K562 (cell line): ENCODE measurements around the gene GKAP1. TPM values are rescaled to one million over a fixed set of nuclear protein-coding genes. Genes with fewer than 3 reads are reported as not detected.

ENCODE experiments used
- AFF1 ChIP-seq, 2 experiments: fragments of 450-650 bp; IDR thresholded peaks; 2 replicates each; pipeline ENCODE4 v1.6.1; 2018; ENCODE audit warnings: mild to moderate bottlenecking in 2 of 2, low read depth in 1 of 2; ENCODE audit not compliant: partially characterized antibody in 2 of 2
- ARHGAP35 ChIP-seq: fragments of 450-650 bp; IDR thresholded peaks from 2 replicates; pipeline ENCODE4 v1.6.1; 2018; ENCODE audit not compliant: partially characterized antibody
- ATF6 ChIP-seq: sonication (generic); formaldehyde crosslinking; IDR thresholded peaks from 2 replicates; pipeline ENCODE4 v1.4.0; 2020; ENCODE audit warnings: mild to moderate bottlenecking, missing genetic modification reagents
- CBX3 ChIP-seq, 2 experiments: IDR thresholded peaks; 1 replicate in 1 of 2; 2 replicates in 1 of 2; pipeline ENCODE4 v1.6.1; 2012; ENCODE audit warnings: inconsistent platforms in 2 of 2, low read length in 2 of 2, borderline replicate concordance in 1 of 2, control low read depth in 1 of 2
- CXXC5 ChIP-seq: fragments of 250-450 bp; sonication (Bioruptor Pico); IDR thresholded peaks from 2 replicates; pipeline ENCODE4 v1.8.0; 2022; ENCODE audit warnings: inconsistent platforms, mild to moderate bottlenecking, moderate library complexity
- E2F1 ChIP-seq: sonication (generic); formaldehyde crosslinking; IDR thresholded peaks from 2 replicates; pipeline ENCODE4 v1.8.1; 2023; ENCODE audit warnings: mild to moderate bottlenecking, missing genetic modification reagents, moderate library complexity
- GMEB1 ChIP-seq: fragments of 250-450 bp; sonication (Bioruptor Pico); IDR thresholded peaks from 2 replicates; pipeline ENCODE4 v1.4.0; 2020; ENCODE audit warnings: mild to moderate bottlenecking
- MAFG ChIP-seq: fragments of 450-650 bp; conservative IDR thresholded peaks from 2 replicates; pipeline ENCODE4 v1.6.1; 2016; ENCODE audit warnings: missing genetic modification characterization, missing compliant biosample characterization
- NFRKB ChIP-seq: fragments of 450-650 bp; IDR thresholded peaks from 2 replicates; pipeline ENCODE4 v1.6.1; 2016; ENCODE audit warnings: low read depth
- PCBP1 ChIP-seq: fragments of 200-400 bp; formaldehyde crosslinking; IDR thresholded peaks from 2 replicates; pipeline ENCODE4 v1.6.1; 2018; ENCODE audit warnings: mild to moderate bottlenecking, low read depth, low read length; ENCODE audit not compliant: poor library complexity, severe bottlenecking
- ZBTB34 ChIP-seq: fragments of 250-450 bp; sonication (Bioruptor Pico); IDR thresholded peaks from 2 replicates; pipeline ENCODE4 v1.8.0; 2021; ENCODE audit warnings: mild to moderate bottlenecking, moderate library complexity
- ZNF316 ChIP-seq: fragments of 450-650 bp; IDR thresholded peaks from 2 replicates; pipeline ENCODE4 v1.6.1; 2016
- ZNF589 ChIP-seq: fragments of 200-800 bp; sonication (Bioruptor generic); IDR thresholded peaks from 2 replicates; pipeline ENCODE4 v1.6.1; 2016; ENCODE audit warnings: low read depth, missing genetic modification characterization, missing compliant biosample characterization
- polyA plus RNA-seq, 8 experiments: library from polyadenylated mRNA; depleted of rRNA in 4 of 8; stranded (reverse) in 5 of 8; unstranded in 3 of 8; fragments of >200 nt; fragmentation: Nextera tagmentation in 2 of 8; fragmentation: Illumina TruSeq in 1 of 8; extraction: Ambion mirVana in 2 of 8; extraction: Trizol in 1 of 8; gene quantifications; 2 replicates each; pipeline versions ENCODE4 v1.2.1 to v1.2.3, GENCODE V29; 2011 to 2014; ENCODE audit warnings: inconsistent platforms in 1 of 8, missing spikeins in 1 of 8
- total RNA-seq, 7 experiments: library from RNA; depleted of rRNA in 6 of 7; stranded (reverse); fragments of >200 nt in 6 of 7; fragmentation: Illumina TruSeq in 2 of 7; extraction: Trizol in 2 of 7; gene quantifications; 2 replicates each; pipeline versions ENCODE4 v1.2.1 to v1.2.3, GENCODE V29; 2011 to 2021; ENCODE audit warnings: low replicate concordance in 1 of 7
- TF ChIP-seq, protein P1 (sequence below): sonication (generic); formaldehyde crosslinking; IDR thresholded peaks from 2 replicates; pipeline ENCODE4 v1.5.0; 2020; ENCODE audit warnings: missing genetic modification reagents

The GKAP1 gene
- total and polyA plus RNA-seq, 9 of the 15 experiments (the other 6 are each of a cell fraction or from before 2014, with no cell fraction given), result 1.0 to 3.8 (median 2.7) TPM

- TF ChIP-seq ARHGAP35, result no peak
- TF ChIP-seq ZNF316, result peak; percentile 51; the same call in 1 of the 2 replicates
- peak; percentile 37; the same call in 1 of the 2 replicates for TF ChIP-seq ZNF589 (CRISPR knock-in tag)
- peak; percentile 52 for TF ChIP-seq MAFG (tag)
- TF ChIP-seq AFF1 (IDR thresholded peaks at IDR 0.05; ENCODE audit: low read depth in 1 of 2, partially characterized antibody in 2 of 2), result peak; percentile 17 to 90
- peak; percentile 71 for TF ChIP-seq PCBP1
- TF ChIP-seq E2F1 (CRISPR knock-in tag), result 0 out of 2 replicates have a peak, but pooled peaks have one; percentile 63
- TF ChIP-seq CXXC5, result peak; percentile 75
- TF ChIP-seq ATF6, result 0 out of 2 replicates have a peak, but pooled peaks have one; percentile 68
- TF ChIP-seq, protein P1, sequence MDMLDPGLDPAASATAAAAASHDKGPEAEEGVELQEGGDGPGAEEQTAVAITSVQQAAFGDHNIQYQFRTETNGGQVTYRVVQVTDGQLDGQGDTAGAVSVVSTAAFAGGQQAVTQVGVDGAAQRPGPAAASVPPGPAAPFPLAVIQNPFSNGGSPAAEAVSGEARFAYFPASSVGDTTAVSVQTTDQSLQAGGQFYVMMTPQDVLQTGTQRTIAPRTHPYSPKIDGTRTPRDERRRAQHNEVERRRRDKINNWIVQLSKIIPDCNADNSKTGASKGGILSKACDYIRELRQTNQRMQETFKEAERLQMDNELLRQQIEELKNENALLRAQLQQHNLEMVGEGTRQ (CRISPR knock-in tag), result no peak
- 0 out of 3 replicates have a peak, but pooled peaks of 1 of the 2 experiments have one; percentile 37 for TF ChIP-seq CBX3 (IDR thresholded peaks at IDR 0.05; ENCODE audit: borderline replicate concordance in 1 of 2, low read length in 2 of 2)
- TF ChIP-seq ZBTB34 (CRISPR knock-in tag), result no peak
- peak; percentile 84 for TF ChIP-seq NFRKB
- peak; percentile 88 for TF ChIP-seq GMEB1 (CRISPR knock-in tag)
These were observed 109.6 kb downstream of the GKAP1 start, which contains the start of gene UBQLN1 (continued) for GRCh38 chr9:83707768-83708514.
